GM12891 (cell line): ENCODE data around the gene RAI2.

Experiments
- POLR2A ChIP-seq: IDR thresholded peaks from 2 replicates; pipeline ENCODE4 v1.6.1; 2011; ENCODE audit warnings: low read depth, low read length, control low read depth
- TAF1 ChIP-seq: IDR thresholded peaks from 2 replicates; pipeline ENCODE4 v1.6.1; 2011; ENCODE audit warnings: low read depth, low read length, control low read depth

DNA sequence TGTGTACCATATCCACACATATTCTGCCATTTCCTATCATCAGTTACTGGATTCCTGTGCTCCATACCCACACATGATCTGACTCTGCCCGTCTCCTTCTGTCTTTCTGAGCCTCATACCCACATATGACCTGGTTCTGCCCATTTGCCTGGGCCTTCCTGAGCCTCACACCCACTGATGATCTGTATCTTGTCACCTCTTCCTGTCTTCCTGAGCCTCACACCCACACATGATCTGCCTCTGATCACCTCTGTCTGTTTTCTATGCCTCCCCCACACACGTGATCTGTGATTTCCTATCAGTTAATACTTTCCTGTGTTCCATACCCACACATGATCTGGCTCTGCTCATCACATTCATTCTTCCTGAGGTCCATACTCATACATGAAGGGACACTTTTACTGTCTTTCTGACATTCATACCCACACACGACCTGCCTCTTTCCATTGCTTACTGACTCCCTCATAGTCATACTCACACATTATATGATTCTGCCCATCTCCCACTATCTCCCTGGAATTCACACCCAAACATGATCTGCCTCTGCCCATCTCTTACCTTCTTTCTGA is 91.3 kb downstream of the RAI2 start:
- TF ChIP-seq POLR2A (no peak), TAF1 (no peak)
